ENCODE results near the gene ZMYND11.

The ZMYND11 gene

DNA sequence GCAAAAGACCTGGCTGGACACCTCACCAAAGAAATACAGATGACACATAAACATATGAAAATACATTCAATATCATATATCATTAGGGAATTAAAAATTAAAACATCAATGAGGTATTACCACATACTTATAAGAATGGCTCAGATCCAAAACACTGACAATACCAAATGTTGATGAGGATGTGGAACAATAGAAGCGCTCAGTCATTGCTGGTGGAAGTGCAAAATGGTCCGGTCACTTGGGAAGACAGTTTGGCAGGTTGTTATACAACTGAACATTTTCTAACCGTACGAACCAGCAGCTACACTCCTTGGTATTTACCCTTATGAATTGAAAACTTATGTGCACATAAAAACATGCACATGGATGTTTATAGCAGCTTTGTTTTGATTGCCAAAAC is 38.5 kb downstream of the ZMYND11 start:
- H3K4me3 ChIP-seq (ENCODE audit: low read depth, low read length) = no peak overlapping the region
- no peak for TF ChIP-seq CTCF (IDR thresholded peaks at IDR 0.05; ENCODE audit: low read depth, low read length)
- DNase-seq (ENCODE audit: low read depth, low spot score) = no peak
- in situ Hi-C loops (cut with HindIII; ENCODE audit: low sequenced_read_pairs) = no loop called here

- in situ Hi-C loops (cut with HindIII; ENCODE audit: low sequenced_read_pairs) = no loop called here
- DNase-seq (ENCODE audit: low read depth, low spot score) = no peak
- TF ChIP-seq CTCF (IDR thresholded peaks at IDR 0.05; ENCODE audit: low read depth, low read length) = no peak
- no peak overlapping the region for H3K4me3 ChIP-seq (ENCODE audit: low read depth, low read length)
These were observed 41.4 kb downstream of the ZMYND11 start for GRCh38 chr10:176677-177076.

DNA sequence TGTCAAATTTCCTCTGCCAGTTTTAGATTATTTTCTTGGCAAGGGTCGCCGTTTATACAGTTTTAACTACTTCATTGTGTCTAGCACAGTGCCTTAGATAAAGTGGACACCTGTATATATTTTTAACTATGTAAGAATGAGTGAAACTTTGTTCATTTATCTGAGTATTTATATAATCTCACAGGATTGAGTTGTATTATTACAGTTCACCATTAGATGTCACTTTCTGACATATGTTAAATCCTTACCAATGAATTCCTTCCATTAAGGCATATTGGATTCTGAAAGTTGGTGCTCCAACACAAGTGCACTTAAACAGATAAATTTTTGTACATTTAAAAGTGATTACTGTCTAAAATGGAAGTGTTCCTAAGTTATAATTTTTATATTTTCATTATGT is 43.0 kb downstream of the ZMYND11 start:
- TF ChIP-seq CTCF (IDR thresholded peaks at IDR 0.05; ENCODE audit: low read depth, low read length) = peak; percentile 12
- DNase-seq (ENCODE audit: low read depth, low spot score) = peak; percentile 61
- in situ Hi-C loops (cut with HindIII; ENCODE audit: low sequenced_read_pairs) = no loop called here
- no peak overlapping the region for H3K4me3 ChIP-seq (ENCODE audit: low read depth, low read length)

- in situ Hi-C loops (cut with HindIII; ENCODE audit: low sequenced_read_pairs) = no loop called here
- TF ChIP-seq CTCF (IDR thresholded peaks at IDR 0.05; ENCODE audit: low read depth, low read length) = no peak
- peak; percentile 19 for DNase-seq (ENCODE audit: low read depth, low spot score)
- H3K4me3 ChIP-seq (ENCODE audit: low read depth, low read length) = no peak overlapping the region
These were observed 43.5 kb downstream of the ZMYND11 start for GRCh38 chr10:178723-179122.

GRCh38 chr10:182441-183201 is 47.4 kb downstream of the ZMYND11 start:
- in situ Hi-C loops (cut with HindIII; ENCODE audit: low sequenced_read_pairs) = no loop called here
- no peak overlapping the region for H3K4me3 ChIP-seq (ENCODE audit: low read depth, low read length)
- no peak for TF ChIP-seq CTCF (IDR thresholded peaks at IDR 0.05; ENCODE audit: low read depth, low read length)
- peak; percentile 53 for DNase-seq (ENCODE audit: low read depth, low spot score)

GRCh38 chr10:184174-184573 is 48.9 kb downstream of the ZMYND11 start:
- DNase-seq (ENCODE audit: low read depth, low spot score) = no peak
- no peak for TF ChIP-seq CTCF (IDR thresholded peaks at IDR 0.05; ENCODE audit: low read depth, low read length)
- in situ Hi-C loops (cut with HindIII; ENCODE audit: low sequenced_read_pairs) = no loop called here
- H3K4me3 ChIP-seq (ENCODE audit: low read depth, low read length) = no peak overlapping the region

All from astrocyte of the spinal cord (primary cell).